DOHH2 (cell line): ENCODE results near the gene UTS2B.

Experiments used
- H3F3A ChIP-seq: fragments of 200-600 bp; sonication (generic), shearing (Covaris generic); 2 replicates; pipeline ENCODE4 v1.6.0; 2016; ENCODE audit warnings: antibody characterized with exemption, mild to moderate bottlenecking; ENCODE audit not compliant: control insufficient read depth, insufficient read depth
- H3K27ac ChIP-seq: fragments of 200-600 bp; sonication (generic); 2 replicates; pipeline ENCODE4 v1.5.1; 2014; ENCODE audit warnings: low read depth, mild to moderate bottlenecking, low read length, moderate library complexity
- H3K27me3 ChIP-seq: fragments of 200-600 bp; sonication (generic); 2 replicates; pipeline ENCODE4 v1.6.1; 2014; ENCODE audit warnings: mild to moderate bottlenecking, low read length, mixed read lengths; ENCODE audit not compliant: control insufficient read depth
- H3K36me3 ChIP-seq: fragments of 200-600 bp; sonication (generic); 2 replicates; pipeline ENCODE4 v1.6.1; 2014; ENCODE audit warnings: mild to moderate bottlenecking, low read length, moderate library complexity, mixed read lengths; ENCODE audit not compliant: control insufficient read depth
- H3K4me1 ChIP-seq: fragments of 200-600 bp; sonication (generic); 2 replicates; pipeline ENCODE4 v1.6.1; 2014; ENCODE audit warnings: mild to moderate bottlenecking, low read length, mixed read lengths; ENCODE audit not compliant: control insufficient read depth
- H3K4me2 ChIP-seq: fragments of 200-600 bp; sonication (generic); 2 replicates; pipeline ENCODE4 v1.6.0; 2014; ENCODE audit warnings: mild to moderate bottlenecking, low read length, moderate library complexity
- H3K4me3 ChIP-seq: fragments of 200-600 bp; sonication (generic); 2 replicates; pipeline ENCODE4 v1.5.1; 2014; ENCODE audit warnings: mild to moderate bottlenecking, low read length, mixed read lengths
- H3K79me2 ChIP-seq: fragments of 200-600 bp; sonication (generic); 2 replicates; pipeline ENCODE4 v1.6.1; 2014; ENCODE audit warnings: mild to moderate bottlenecking, low read length, mixed read lengths; ENCODE audit not compliant: control insufficient read depth
- H3K9me2 ChIP-seq: fragments of 200-600 bp; sonication (generic); replicated peaks from 2 replicates; pipeline ENCODE4 v1.6.1; 2014; ENCODE audit warnings: mild to moderate bottlenecking, low read length, mixed read lengths; ENCODE audit not compliant: control insufficient read depth
- H3K9me3 ChIP-seq: fragments of 200-600 bp; sonication (generic); 2 replicates; pipeline ENCODE4 v1.6.1; 2014; ENCODE audit warnings: antibody characterized with exemption, low read length, mixed read lengths; ENCODE audit not compliant: control insufficient read depth, insufficient read depth
- H4K20me1 ChIP-seq: fragments of 200-600 bp; sonication (generic); 2 replicates; pipeline ENCODE4 v1.6.0; 2014; ENCODE audit warnings: low read depth, mild to moderate bottlenecking, antibody characterized with exemption, low read length, moderate library complexity; ENCODE audit not compliant: control insufficient read depth, insufficient read depth
- EZH2phosphoT487 ChIP-seq: fragments of 200-600 bp; sonication (generic); IDR thresholded peaks from 2 replicates; pipeline ENCODE4 v1.6.1; 2017; ENCODE audit warnings: borderline replicate concordance, mild to moderate bottlenecking, antibody characterized with exemption, low read length, moderate library complexity, mixed read lengths
- TF ChIP-seq, protein P1 (sequence below): fragments of 200-600 bp; sonication (generic); IDR thresholded peaks from one replicate; pipeline ENCODE4 v1.5.1; 2014; ENCODE audit warnings: antibody characterized with exemption, mild to moderate bottlenecking, low read depth, low read length; ENCODE audit not compliant: poor library complexity, severe bottlenecking

The UTS2B gene

DNA sequence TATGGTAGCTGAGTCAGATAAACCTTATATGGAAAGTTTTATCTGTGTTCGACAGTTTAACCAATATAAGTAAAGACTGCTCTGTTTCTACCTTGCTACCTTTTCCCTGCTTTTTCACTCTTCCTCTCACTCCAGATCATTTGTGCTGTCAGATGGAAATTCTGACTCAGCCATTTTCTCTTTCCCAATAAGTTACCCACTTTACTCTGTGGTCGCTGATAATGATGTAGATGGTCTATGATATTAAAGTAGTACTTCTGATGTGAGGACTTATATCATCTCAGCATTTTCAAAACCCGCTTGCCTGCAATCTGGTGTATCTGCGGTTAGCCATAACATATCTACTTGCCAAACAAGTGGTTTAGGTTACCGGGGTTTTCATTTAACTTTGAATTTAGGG, 15.0 kb upstream of the UTS2B start:
- H3K4me1 ChIP-seq = no peaks in the 10 kb centered on the region
- H3K79me2 ChIP-seq = peaks cover 90% of the 10 kb centered on the region
- TF ChIP-seq, protein P1, sequence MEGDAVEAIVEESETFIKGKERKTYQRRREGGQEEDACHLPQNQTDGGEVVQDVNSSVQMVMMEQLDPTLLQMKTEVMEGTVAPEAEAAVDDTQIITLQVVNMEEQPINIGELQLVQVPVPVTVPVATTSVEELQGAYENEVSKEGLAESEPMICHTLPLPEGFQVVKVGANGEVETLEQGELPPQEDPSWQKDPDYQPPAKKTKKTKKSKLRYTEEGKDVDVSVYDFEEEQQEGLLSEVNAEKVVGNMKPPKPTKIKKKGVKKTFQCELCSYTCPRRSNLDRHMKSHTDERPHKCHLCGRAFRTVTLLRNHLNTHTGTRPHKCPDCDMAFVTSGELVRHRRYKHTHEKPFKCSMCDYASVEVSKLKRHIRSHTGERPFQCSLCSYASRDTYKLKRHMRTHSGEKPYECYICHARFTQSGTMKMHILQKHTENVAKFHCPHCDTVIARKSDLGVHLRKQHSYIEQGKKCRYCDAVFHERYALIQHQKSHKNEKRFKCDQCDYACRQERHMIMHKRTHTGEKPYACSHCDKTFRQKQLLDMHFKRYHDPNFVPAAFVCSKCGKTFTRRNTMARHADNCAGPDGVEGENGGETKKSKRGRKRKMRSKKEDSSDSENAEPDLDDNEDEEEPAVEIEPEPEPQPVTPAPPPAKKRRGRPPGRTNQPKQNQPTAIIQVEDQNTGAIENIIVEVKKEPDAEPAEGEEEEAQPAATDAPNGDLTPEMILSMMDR = no peak
- no peak for TF ChIP-seq EZH2phosphoT487

DNA sequence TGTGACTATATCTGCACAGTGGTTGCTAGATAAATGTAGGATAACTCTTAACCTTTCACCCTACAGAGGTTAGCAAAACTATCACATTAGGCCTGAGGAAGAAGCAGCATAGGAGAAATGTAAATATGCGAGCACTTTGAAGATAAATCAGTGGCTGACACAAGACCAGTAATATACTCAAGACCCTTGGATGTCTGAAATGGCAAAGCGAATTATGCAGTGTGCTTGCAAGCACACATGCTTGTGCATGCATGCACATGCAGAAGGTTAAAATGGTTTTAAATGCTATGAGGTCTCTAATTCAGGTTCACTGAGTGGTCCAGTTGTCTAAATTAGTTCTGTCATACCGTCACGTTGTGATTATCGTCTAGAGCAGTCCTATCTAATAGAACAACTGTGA, 13.6 kb upstream of the UTS2B start:
- Histone ChIP-seq H3K4me3 (no peak overlapping the region), H4K20me1 (peaks cover 8% of the 10 kb centered on the region; the same call in 1 of the 2 replicates), H3K9me2 (no peaks in the 10 kb centered on the region; the same call in 1 of the 2 replicates), H3K27me3 (no peaks in the 10 kb centered on the region), H3F3A (no peaks in the 10 kb centered on the region), H3K79me2 (peaks cover 91% of the 10 kb centered on the region), H3K9me3 (no peaks in the 10 kb centered on the region), H3K4me2 (no peak overlapping the region), H3K36me3 (no peaks in the 10 kb centered on the region), H3K27ac (no peak overlapping the region), H3K4me1 (no peaks in the 10 kb centered on the region)
- TF ChIP-seq, protein P1 = no peak
- TF ChIP-seq EZH2phosphoT487 = no peak

More for the DNA sequence above, 15.0 kb upstream of the UTS2B start:
- Histone ChIP-seq H4K20me1 (peaks cover 4% of the 10 kb centered on the region; the same call in 1 of the 2 replicates), H3K4me3 (no peak overlapping the region), H3K9me3 (no peaks in the 10 kb centered on the region), H3K4me2 (no peak overlapping the region), H3K9me2 (no peaks in the 10 kb centered on the region; the same call in 1 of the 2 replicates), H3K36me3 (no peaks in the 10 kb centered on the region), H3F3A (no peaks in the 10 kb centered on the region), H3K27ac (no peak overlapping the region), H3K27me3 (no peaks in the 10 kb centered on the region)

DNA sequence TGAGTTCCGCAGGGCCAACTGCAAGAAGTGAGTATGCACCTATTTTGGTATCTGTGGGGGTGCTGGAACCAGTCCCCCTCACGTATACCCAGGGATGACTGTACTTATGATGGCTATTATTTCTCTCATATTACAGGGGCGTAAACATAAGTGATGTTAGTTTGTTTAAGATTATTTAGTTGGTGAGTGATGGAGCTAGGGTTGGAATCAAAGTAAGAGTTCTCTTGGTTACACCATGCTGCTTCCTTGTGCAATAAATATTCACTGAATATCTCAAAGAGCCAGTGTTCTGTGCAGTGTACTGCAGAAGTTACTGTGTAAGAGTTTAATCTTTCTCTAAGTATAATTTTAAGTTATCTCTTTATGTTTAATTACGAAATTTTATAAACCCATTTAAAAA, 12.8 kb upstream of the UTS2B start:
- H3K27me3 ChIP-seq = no peaks in the 10 kb centered on the region
- H3K9me3 ChIP-seq = no peaks in the 10 kb centered on the region
- H4K20me1 ChIP-seq = peaks cover 8% of the 10 kb centered on the region; the same call in 1 of the 2 replicates
- H3K9me2 ChIP-seq = no peaks in the 10 kb centered on the region
- H3K27ac ChIP-seq = no peak overlapping the region
- H3K79me2 ChIP-seq = peaks cover 89% of the 10 kb centered on the region
- no peak overlapping the region for H3K4me2 ChIP-seq
- no peaks in the 10 kb centered on the region for H3K36me3 ChIP-seq
- TF ChIP-seq EZH2phosphoT487 = no peak
- TF ChIP-seq, protein P1 = no peak
- no peaks in the 10 kb centered on the region for H3F3A ChIP-seq
- H3K4me1 ChIP-seq = no peaks in the 10 kb centered on the region
- H3K4me3 ChIP-seq = no peak overlapping the region

DNA sequence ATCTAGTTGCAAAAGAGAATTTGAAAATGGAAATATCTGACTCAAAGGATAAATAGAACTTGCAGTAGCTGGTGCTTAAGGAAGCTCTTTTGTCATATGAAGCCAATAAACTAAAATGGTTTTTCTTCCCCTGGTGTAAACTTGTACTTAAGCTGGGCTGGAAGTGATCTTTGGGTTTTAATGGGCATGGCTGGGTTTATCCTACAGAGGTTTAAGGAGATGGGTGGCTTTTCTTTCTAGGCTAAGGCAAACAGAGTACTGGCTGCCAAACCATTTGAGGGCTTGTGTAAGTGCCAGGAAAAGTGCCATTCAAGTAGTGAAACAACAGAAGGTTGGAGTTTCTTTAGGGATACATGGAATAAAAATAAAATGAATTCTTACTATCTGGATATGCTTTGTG, 12.1 kb upstream of the UTS2B start:
- peaks cover 8% of the 10 kb centered on the region; the same call in 1 of the 2 replicates for H4K20me1 ChIP-seq
- H3K9me2 ChIP-seq = no peaks in the 10 kb centered on the region
- no peak overlapping the region for H3K4me2 ChIP-seq
- H3K4me3 ChIP-seq = no peak overlapping the region
- H3F3A ChIP-seq = no peaks in the 10 kb centered on the region
- TF ChIP-seq EZH2phosphoT487 = no peak
- TF ChIP-seq, protein P1 = no peak
- no peaks in the 10 kb centered on the region for H3K27me3 ChIP-seq
- no peaks in the 10 kb centered on the region for H3K4me1 ChIP-seq
- no peaks in the 10 kb centered on the region for H3K36me3 ChIP-seq
- no peaks in the 10 kb centered on the region for H3K9me3 ChIP-seq
- peaks cover 91% of the 10 kb centered on the region for H3K79me2 ChIP-seq
- no peak overlapping the region for H3K27ac ChIP-seq
